Neural cell (in vitro differentiated cells): ENCODE results near the gene ATP5F1E. TPM values are rescaled to one million over a fixed set of nuclear protein-coding genes. Genes with fewer than 3 reads are reported as not detected.

Experiments used
- H2AFZ ChIP-seq: fragments of 200-600, 300-800 bp; sonication (generic), shearing (Covaris generic); 2 replicates; pipeline ENCODE4 v1.6.0; 2014; ENCODE audit warnings: low read depth, mild to moderate bottlenecking, antibody characterized with exemption, low read length, moderate library complexity
- H3F3A ChIP-seq: fragments of 200-600 bp; shearing (Covaris generic); 2 replicates; pipeline ENCODE4 v1.6.1; 2016; ENCODE audit warnings: mild to moderate bottlenecking, moderate library complexity, mixed read lengths, antibody characterized with exemption, low read length; ENCODE audit not compliant: insufficient read depth, poor library complexity, severe bottlenecking
- H3K27ac ChIP-seq: fragments of 200-600, 300-800 bp; sonication (generic), shearing (Covaris generic); 2 replicates; pipeline ENCODE4 v1.5.1; 2014; ENCODE audit warnings: mild to moderate bottlenecking, low read length, moderate library complexity
- H3K27me3 ChIP-seq: fragments of 300-800, 200-600 bp; sonication (generic), shearing (Covaris generic); 2 replicates; pipeline ENCODE4 v1.6.0; 2014; ENCODE audit warnings: mild to moderate bottlenecking, low read depth, low read length, moderate library complexity; ENCODE audit not compliant: insufficient read depth
- H3K36me3 ChIP-seq: fragments of 300-800, 200-600 bp; sonication (generic), shearing (Covaris generic); 2 replicates; pipeline ENCODE4 v1.5.1; 2014; ENCODE audit warnings: mild to moderate bottlenecking, antibody characterized with exemption, low read length, moderate library complexity; ENCODE audit not compliant: insufficient read depth
- H3K4me2 ChIP-seq: fragments of 300-800, 200-600 bp; sonication (generic), shearing (Covaris generic); 2 replicates; pipeline ENCODE4 v1.6.0; 2014; ENCODE audit warnings: mild to moderate bottlenecking, low read length
- H3K4me3 ChIP-seq: fragments of 300-800, 200-600 bp; sonication (generic), shearing (Covaris generic); 2 replicates; pipeline ENCODE4 v1.5.1; 2014; ENCODE audit warnings: mild to moderate bottlenecking, low read length, moderate library complexity
- H3K79me2 ChIP-seq: fragments of 200-600 bp; shearing (Covaris generic); replicated peaks from 2 replicates; pipeline ENCODE4 v1.6.0; 2014; ENCODE audit warnings: mild to moderate bottlenecking, low read length, moderate library complexity; ENCODE audit not compliant: insufficient read depth
- H3K9ac ChIP-seq: fragments of 300-800, 200-600 bp; sonication (generic), shearing (Covaris generic); 2 replicates; pipeline ENCODE4 v1.6.1; 2016; ENCODE audit warnings: mild to moderate bottlenecking, low read length, mixed read lengths
- H3K9me2 ChIP-seq: fragments of 200-600 bp; shearing (Covaris generic); 2 replicates; pipeline ENCODE4 v1.6.1; 2016; ENCODE audit warnings: mild to moderate bottlenecking, low read length, mixed read lengths; ENCODE audit not compliant: insufficient read depth
- H3K9me3 ChIP-seq: fragments of 200-600, 300-800 bp; sonication (generic), shearing (Covaris generic); 2 replicates; pipeline ENCODE4 v1.6.1; 2016; ENCODE audit warnings: mild to moderate bottlenecking, mixed run types, low read length, moderate library complexity, mixed read lengths
- H4K20me1 ChIP-seq: fragments of 200-600 bp; shearing (Covaris generic); 2 replicates; pipeline ENCODE4 v1.6.1; 2016; ENCODE audit warnings: mild to moderate bottlenecking, mixed run types; ENCODE audit not compliant: insufficient read depth
- EP300 ChIP-seq: fragments of 450-650 bp; conservative IDR thresholded peaks from 2 replicates; pipeline ENCODE4 v1.6.1; 2014; ENCODE audit warnings: antibody characterized with exemption, mild to moderate bottlenecking, moderate library complexity; ENCODE audit not compliant: poor library complexity, severe bottlenecking
- EZH2 ChIP-seq: fragments of 200-600, 300-800 bp; shearing (Covaris generic), sonication (generic); IDR thresholded peaks from 2 replicates; pipeline ENCODE4 v1.6.1; 2014; ENCODE audit warnings: antibody characterized with exemption, low read length, borderline replicate concordance, mild to moderate bottlenecking; ENCODE audit not compliant: insufficient read depth, poor library complexity, severe bottlenecking
- MXI1 ChIP-seq: fragments of 450-650 bp; conservative IDR thresholded peaks from 2 replicates; pipeline ENCODE4 v1.6.1; 2014; ENCODE audit warnings: antibody characterized with exemption, mild to moderate bottlenecking; ENCODE audit not compliant: poor library complexity, severe bottlenecking
- POLR2AphosphoS5 ChIP-seq: IDR thresholded peaks from 2 replicates; pipeline ENCODE4 v1.6.1; 2012
- RAD21 ChIP-seq: fragments of 450-650 bp; conservative IDR thresholded peaks from 2 replicates; pipeline ENCODE4 v1.6.1; 2014; ENCODE audit warnings: antibody characterized with exemption, mild to moderate bottlenecking, moderate library complexity
- SMC3 ChIP-seq: fragments of 450-650 bp; conservative IDR thresholded peaks from 2 replicates; pipeline ENCODE4 v1.6.1; 2014; ENCODE audit warnings: antibody characterized with exemption, mild to moderate bottlenecking, moderate library complexity; ENCODE audit not compliant: poor library complexity
- TAF1 ChIP-seq: IDR thresholded peaks from 2 replicates; pipeline ENCODE4 v1.6.1; 2012; ENCODE audit warnings: low read depth
- polyA plus RNA-seq: library from polyadenylated mRNA; depleted of rRNA; stranded (reverse); fragments of >200 nt; gene quantifications from 2 replicates; pipeline ENCODE4 v1.2.3, GENCODE V29; 2014
- TF ChIP-seq, protein P1 (sequence below): IDR thresholded peaks from 2 replicates; pipeline ENCODE4 v1.6.1; 2012; ENCODE audit warnings: borderline replicate concordance
- TF ChIP-seq, protein P2 (sequence below): fragments of 450-650 bp; IDR thresholded peaks from 2 replicates; pipeline ENCODE4 v1.5.1; 2014; ENCODE audit warnings: antibody characterized with exemption, mild to moderate bottlenecking, moderate library complexity; ENCODE audit not compliant: poor library complexity, severe bottlenecking

Gene ATP5F1E
- polyA plus RNA-seq, 1 donor from 2014 or later, result 133 TPM

DNA sequence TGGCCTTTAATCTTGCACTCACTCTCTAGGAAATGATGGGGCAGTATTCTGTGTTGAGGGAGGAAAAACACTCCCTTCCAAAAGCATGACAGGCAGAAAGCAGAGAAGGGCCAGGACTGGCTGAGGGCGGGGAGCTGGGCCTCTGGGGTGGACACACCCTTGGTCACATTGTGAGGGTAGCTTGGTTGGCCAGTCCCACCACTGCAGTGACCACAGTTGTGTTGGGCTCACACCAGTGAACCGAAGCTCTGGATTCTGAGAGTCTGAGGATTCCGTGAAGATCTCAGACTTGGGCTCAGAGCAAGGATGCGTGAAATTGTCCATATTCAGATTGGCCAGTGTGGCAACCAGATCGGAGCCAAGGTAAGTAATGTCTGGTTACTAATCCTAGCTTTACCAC, 12.9 kb downstream of the ATP5F1E start, which contains the start of gene TUBB1:
TUBB1 (plus strand) TSS at position 213 of the 400 bp plus-strand sequence; CDS start at position 307, 94 bp downstream.
- TF ChIP-seq RAD21 (no peak), MXI1 (no peak), EZH2 (no peak), TAF1 (no peak), SMC3 (no peak), EP300 (no peak), POLR2AphosphoS5 (no peak)
- TF ChIP-seq, protein P1, sequence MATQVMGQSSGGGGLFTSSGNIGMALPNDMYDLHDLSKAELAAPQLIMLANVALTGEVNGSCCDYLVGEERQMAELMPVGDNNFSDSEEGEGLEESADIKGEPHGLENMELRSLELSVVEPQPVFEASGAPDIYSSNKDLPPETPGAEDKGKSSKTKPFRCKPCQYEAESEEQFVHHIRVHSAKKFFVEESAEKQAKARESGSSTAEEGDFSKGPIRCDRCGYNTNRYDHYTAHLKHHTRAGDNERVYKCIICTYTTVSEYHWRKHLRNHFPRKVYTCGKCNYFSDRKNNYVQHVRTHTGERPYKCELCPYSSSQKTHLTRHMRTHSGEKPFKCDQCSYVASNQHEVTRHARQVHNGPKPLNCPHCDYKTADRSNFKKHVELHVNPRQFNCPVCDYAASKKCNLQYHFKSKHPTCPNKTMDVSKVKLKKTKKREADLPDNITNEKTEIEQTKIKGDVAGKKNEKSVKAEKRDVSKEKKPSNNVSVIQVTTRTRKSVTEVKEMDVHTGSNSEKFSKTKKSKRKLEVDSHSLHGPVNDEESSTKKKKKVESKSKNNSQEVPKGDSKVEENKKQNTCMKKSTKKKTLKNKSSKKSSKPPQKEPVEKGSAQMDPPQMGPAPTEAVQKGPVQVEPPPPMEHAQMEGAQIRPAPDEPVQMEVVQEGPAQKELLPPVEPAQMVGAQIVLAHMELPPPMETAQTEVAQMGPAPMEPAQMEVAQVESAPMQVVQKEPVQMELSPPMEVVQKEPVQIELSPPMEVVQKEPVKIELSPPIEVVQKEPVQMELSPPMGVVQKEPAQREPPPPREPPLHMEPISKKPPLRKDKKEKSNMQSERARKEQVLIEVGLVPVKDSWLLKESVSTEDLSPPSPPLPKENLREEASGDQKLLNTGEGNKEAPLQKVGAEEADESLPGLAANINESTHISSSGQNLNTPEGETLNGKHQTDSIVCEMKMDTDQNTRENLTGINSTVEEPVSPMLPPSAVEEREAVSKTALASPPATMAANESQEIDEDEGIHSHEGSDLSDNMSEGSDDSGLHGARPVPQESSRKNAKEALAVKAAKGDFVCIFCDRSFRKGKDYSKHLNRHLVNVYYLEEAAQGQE, result no peak
- TF ChIP-seq, protein P2, sequence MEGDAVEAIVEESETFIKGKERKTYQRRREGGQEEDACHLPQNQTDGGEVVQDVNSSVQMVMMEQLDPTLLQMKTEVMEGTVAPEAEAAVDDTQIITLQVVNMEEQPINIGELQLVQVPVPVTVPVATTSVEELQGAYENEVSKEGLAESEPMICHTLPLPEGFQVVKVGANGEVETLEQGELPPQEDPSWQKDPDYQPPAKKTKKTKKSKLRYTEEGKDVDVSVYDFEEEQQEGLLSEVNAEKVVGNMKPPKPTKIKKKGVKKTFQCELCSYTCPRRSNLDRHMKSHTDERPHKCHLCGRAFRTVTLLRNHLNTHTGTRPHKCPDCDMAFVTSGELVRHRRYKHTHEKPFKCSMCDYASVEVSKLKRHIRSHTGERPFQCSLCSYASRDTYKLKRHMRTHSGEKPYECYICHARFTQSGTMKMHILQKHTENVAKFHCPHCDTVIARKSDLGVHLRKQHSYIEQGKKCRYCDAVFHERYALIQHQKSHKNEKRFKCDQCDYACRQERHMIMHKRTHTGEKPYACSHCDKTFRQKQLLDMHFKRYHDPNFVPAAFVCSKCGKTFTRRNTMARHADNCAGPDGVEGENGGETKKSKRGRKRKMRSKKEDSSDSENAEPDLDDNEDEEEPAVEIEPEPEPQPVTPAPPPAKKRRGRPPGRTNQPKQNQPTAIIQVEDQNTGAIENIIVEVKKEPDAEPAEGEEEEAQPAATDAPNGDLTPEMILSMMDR, result no peak
- H3K9ac ChIP-seq, result no peak within 1 kb of the TSS
- no peak within 1 kb of the TSS for H3K27ac ChIP-seq
- H2AFZ ChIP-seq, result no peak within 1 kb of the TSS
- H3K27me3 ChIP-seq, result no peaks in the 10 kb centered on the region
- no peaks in the 10 kb centered on the region for H3K9me3 ChIP-seq
- H3K79me2 ChIP-seq, result no peaks in the 10 kb centered on the region
- H3K9me2 ChIP-seq, result no peaks in the 10 kb centered on the region
- no peaks in the 10 kb centered on the region for H3K36me3 ChIP-seq
- H3F3A ChIP-seq, result no peaks in the 10 kb centered on the region
- no peaks in the 10 kb centered on the region for H4K20me1 ChIP-seq
- no peak within 1 kb of the TSS for H3K4me3 ChIP-seq
- no peak within 1 kb of the TSS for H3K4me2 ChIP-seq

DNA sequence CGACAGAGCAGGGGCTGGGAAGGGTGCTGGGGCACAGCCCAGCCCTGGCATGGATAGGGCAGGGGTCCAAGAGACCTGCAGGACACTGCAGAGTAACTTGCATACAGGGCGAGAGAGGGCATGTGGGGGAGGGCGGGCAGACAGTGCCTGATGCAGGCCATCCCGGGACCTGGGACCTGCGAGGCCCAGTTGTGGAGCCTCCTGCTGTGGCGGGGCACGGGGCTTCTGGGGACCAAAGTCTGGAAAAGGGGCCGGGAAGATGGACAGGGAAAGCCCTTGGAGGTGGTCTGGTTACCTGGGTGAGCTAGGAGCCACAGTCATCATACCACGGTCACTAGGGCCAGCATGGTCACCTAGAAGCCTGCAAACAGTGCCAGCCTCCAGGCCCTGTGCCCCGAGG, 13.3 kb downstream of the ATP5F1E start:
- Histone ChIP-seq H3K27ac (no peak overlapping the region), H4K20me1 (no peaks in the 10 kb centered on the region), H3K4me3 (no peak overlapping the region), H3K9me3 (no peaks in the 10 kb centered on the region), H3K9me2 (no peaks in the 10 kb centered on the region), H3K9ac (no peak overlapping the region), H3K79me2 (no peaks in the 10 kb centered on the region), H2AFZ (no peak overlapping the region), H3K36me3 (no peaks in the 10 kb centered on the region), H3K4me2 (no peak overlapping the region), H3F3A (no peaks in the 10 kb centered on the region), H3K27me3 (no peaks in the 10 kb centered on the region)
- no peak for TF ChIP-seq POLR2AphosphoS5
- TF ChIP-seq TAF1, result no peak
- TF ChIP-seq, protein P1, result no peak
- no peak for TF ChIP-seq EZH2
- TF ChIP-seq, protein P2, result no peak
- no peak for TF ChIP-seq SMC3
- no peak for TF ChIP-seq EP300
